Fibroblast of villous mesenchyme (primary cell): ENCODE measurements around the gene PTPN12. TPM values are rescaled to one million over a fixed set of nuclear protein-coding genes. Genes with fewer than 3 reads are reported as not detected.
"Not testable (repeated sequence)": the region's sequence is repeated elsewhere in the genome, so short reads cannot be mapped to it uniquely, and the experiment has no call there.

Experiments used
- DNase-seq: peaks from one replicate; pipeline ENCODE4 v3.0.0-alpha.2; 2010; ENCODE audit warnings: low read depth
- H3K4me3 ChIP-seq: 2 replicates; pipeline ENCODE4 v1.5.1; 2011; ENCODE audit warnings: low read depth, mild to moderate bottlenecking, low read length
- CTCF ChIP-seq: IDR thresholded peaks from 2 replicates; pipeline ENCODE4 v1.5.1; 2012; ENCODE audit warnings: low read depth, mild to moderate bottlenecking, low read length; ENCODE audit not compliant: insufficient read depth
- total RNA-seq: library from RNA; depleted of rRNA; stranded (reverse); fragments of >200 nt; gene quantifications from 2 replicates; pipeline ENCODE4 v1.2.3, GENCODE V29; 2012

PTPN12 gene
- total RNA-seq, 1 donor: 78.6 TPM

- TF ChIP-seq CTCF: no peak
- H3K4me3 ChIP-seq: no peak overlapping the region
- DNase-seq: no peak
Measured at GRCh38 chr7:77506899-77507298, 30.2 kb upstream of the PTPN12 start.

- H3K4me3 ChIP-seq, DNase-seq: not testable (repeated sequence)
Measured at GRCh38 chr7:77513002-77513670, 24.0 kb upstream of the PTPN12 start.

GRCh38 chr7:77516085-77516484, 21.0 kb upstream of the PTPN12 start:
- DNase-seq: no peak
- TF ChIP-seq CTCF: no peak
- H3K4me3 ChIP-seq: no peak overlapping the region

- no peak for DNase-seq
- no peak for TF ChIP-seq CTCF
- no peak overlapping the region for H3K4me3 ChIP-seq
Measured at GRCh38 chr7:77520261-77520660, 16.8 kb upstream of the PTPN12 start.

GRCh38 chr7:77521537-77521936, 15.6 kb upstream of the PTPN12 start:
- DNase-seq, H3K4me3 ChIP-seq: not testable (repeated sequence)

GRCh38 chr7:77524731-77525130, 12.4 kb upstream of the PTPN12 start:
- H3K4me3 ChIP-seq: no peak overlapping the region
- no peak for DNase-seq
- TF ChIP-seq CTCF: no peak

- no peak for TF ChIP-seq CTCF
- H3K4me3 ChIP-seq: no peak overlapping the region
- DNase-seq: no peak
Measured at GRCh38 chr7:77525231-77525630, 11.9 kb upstream of the PTPN12 start.

- DNase-seq: no peak
- no peak for TF ChIP-seq CTCF
- H3K4me3 ChIP-seq: no peak overlapping the region
Measured at GRCh38 chr7:77528368-77528767, 8.7 kb upstream of the PTPN12 start.
